HG02798 (cell line): ENCODE results near the gene RARA.

Experiments used
- ATAC-seq: cut with Tn5 transposase; IDR thresholded peaks from one replicate; pipeline ENCODE4 v1.9.1; 2021; ENCODE audit warnings: mild to moderate bottlenecking; ENCODE audit not compliant: unreplicated experiment, poor library complexity

RARA gene

GRCh38 chr17:40309031-40309948, at the start of gene RARA:
RARA (plus strand) TSS chr17:40309180; CDS start chr17:40331219, 22,039 bp downstream.
- no peak for ATAC-seq

DNA sequence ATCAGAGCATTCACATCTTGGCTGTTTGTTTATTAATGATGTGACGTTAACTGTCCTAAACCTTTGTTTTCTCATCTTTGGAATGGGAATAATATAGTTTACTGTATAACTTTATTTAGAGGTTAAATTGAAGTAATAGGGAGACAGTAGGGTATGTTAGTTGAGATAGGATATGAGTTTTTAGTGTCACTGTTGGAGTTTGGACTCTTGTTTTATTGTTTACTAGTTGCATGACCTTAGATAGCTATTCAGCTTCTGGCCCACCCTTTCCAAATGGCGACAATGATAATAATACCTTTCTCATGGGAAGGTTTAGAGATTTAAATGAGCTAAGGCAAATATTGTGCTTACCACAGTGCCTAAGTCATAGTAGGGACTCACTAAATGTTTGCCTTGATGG, 49.5 kb upstream of the RARA start:
- ATAC-seq, result no peak

- no peak for ATAC-seq
These were observed 48.5 kb upstream of the RARA start for GRCh38 chr17:40260528-40260927.

DNA sequence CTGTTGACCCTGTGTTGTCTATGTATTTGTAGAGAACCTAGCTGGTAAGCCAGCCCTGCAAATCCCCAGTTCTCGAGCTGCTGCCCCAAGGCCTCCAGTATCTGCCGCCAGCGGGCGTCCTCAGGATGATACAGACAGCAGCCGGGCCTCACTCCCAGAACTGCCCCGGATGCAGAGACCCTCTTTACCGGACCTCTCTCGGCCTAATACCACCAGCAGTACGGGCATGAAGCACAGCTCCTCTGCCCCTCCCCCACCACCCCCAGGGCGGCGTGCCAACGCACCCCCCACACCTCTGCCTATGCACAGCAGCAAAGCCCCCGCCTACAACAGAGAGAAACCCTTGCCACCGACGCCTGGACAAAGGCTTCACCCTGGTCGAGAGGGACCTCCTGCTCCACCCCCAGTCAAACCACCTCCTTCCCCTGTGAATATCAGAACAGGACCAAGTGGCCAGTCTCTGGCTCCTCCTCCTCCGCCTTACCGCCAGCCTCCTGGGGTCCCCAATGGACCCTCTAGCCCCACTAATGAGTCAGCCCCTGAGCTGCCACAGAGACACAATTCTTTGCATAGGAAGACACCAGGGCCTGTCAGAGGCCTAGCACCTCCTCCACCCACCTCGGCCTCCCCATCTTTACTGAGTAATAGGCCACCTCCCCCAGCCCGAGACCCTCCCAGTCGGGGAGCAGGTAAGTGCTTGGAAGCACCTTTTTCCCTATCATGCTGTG, 44.4 kb upstream of the RARA start:
- ATAC-seq, result no peak

- no peak for ATAC-seq
These were observed 43.6 kb upstream of the RARA start for GRCh38 chr17:40265337-40265736.

DNA sequence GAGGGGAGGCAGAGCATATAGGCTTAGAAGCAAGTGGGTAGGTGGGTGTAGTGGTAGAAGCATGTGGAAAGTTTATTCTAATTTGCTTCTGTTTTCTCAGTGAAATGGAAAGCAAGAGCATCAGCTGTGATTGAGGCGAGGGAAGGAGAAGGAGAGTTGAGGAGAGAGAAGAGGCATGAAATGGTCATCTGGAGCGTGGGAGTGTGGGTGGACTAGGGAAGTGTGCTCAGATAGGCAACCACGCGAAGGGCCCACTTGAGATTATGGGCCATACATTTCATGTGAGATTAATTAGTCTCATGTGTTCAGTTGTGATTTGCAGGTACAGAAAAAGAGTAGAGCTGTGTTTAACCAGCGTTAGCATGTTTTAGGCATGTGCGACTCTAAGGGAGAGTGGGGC, 42.1 kb upstream of the RARA start:
- no peak for ATAC-seq

DNA sequence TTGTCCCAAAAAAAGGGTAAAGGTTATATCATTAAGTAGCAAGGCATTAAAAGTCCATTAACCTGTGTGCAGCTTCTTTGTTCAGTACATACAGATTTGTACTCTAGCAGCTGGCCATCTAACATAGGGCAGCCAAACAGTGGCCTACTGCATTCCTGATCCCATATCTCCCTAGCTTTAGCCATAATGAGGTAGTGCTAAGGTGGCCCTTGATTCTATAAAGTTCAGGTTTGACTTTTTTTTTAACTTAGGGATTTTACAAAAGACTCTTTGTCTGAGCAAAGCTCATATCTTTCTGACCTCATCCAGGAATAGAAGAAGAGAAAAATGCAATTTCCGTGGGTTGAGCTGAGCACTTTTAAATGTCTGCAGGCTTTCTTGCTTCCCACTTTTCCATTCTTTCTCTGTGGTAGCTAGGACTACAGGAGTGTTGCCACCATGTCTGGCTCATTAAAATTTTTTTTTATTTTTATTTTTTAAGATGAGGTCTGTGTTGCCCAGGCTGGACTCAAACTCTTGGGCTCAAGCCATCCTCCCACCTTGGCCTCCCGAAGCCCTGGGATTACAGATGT, 40.8 kb upstream of the RARA start:
- no peak for ATAC-seq

GRCh38 chr17:40278414-40278813, 30.6 kb upstream of the RARA start:
- ATAC-seq, result no peak

- ATAC-seq, result no peak
These were observed 29.6 kb upstream of the RARA start for GRCh38 chr17:40279402-40279801.

DNA sequence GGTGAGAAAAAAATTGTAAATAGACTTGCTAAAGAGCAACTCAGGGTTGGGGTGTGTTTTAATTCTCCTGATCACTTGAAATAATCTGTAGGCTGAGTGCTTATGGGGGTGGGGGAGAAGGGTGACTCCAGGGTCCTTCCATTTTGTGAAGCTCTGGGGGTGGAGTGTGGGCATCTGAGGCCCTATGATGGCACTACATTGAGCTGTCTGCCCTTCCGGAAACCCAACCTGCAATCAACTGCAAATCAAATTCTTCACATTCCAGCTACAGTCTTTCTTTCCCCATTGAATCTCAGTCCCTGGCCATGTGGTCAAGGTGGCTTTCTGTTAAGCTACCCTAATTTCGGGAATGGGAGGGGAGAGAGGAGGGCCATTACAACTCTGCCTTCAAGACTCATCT, 27.3 kb upstream of the RARA start:
- no peak for ATAC-seq

DNA sequence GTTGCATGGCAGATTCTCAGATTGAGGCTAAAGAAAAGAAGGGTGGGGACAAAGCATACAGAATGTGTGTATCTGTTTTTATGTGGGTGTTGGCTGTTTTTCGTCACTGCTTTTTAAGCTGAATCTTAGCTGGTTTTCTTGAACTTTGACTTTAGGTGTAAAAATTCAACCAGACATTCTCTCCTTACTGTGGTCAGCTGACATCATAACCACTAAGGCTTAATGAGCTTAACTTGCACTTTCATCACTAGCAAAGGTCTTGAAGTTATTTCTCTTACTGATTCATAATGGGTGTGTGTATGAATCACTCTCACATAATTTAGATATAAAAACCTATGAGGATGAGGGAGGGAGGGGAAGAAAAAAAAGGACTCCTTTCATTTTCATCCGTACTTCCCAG, 25.3 kb upstream of the RARA start:
- no peak for ATAC-seq

GRCh38 chr17:40284085-40284713, 24.8 kb upstream of the RARA start:
- ATAC-seq, result no peak

DNA sequence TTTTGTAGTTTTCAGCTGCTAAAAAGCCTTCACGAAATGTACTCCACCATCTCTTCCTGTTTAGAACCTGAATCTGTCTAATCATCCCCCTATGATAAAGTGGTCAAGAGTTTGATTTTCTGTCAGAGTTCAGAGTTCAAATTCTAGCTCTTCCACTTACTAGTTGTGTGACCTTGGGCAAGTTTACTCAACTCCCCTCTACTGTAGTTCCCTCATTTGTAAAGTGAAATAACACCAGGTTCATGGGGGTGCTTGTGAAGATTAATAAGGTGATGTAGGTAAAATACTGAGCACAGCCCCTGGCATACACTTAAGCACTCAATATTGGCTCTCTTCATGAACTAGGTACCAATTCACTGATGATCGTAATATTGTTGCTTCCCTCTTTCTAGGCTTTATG, 22.5 kb upstream of the RARA start:
- ATAC-seq, result no peak

DNA sequence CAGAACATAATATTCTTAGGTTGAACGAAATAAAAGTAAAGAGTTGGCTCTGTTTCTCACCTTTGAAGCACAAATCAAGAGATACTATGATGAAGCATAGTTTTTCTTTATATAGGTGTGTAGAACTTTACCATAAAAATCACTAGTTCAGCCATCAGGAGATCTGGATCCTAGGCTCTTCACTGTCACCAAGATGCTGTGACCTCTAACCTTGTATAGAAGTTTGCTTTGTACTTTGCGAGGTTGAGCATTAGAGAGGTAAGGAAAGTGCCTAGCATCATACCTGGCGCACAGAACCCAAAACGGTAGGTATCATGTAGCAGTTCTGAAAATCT, 21.9 kb upstream of the RARA start:
- ATAC-seq, result no peak

- peak; percentile 95 for ATAC-seq
These were observed 21.2 kb upstream of the RARA start, which contains the start of gene CDC6 for GRCh38 chr17:40287494-40288369. CDC6 (plus strand) TSS chr17:40287879; CDS start chr17:40289421, 1,542 bp downstream.

- no peak for ATAC-seq
These were observed 18.2 kb upstream of the RARA start for GRCh38 chr17:40290629-40291280.

- ATAC-seq, result no peak
These were observed 17.7 kb upstream of the RARA start for GRCh38 chr17:40291281-40291664.

DNA sequence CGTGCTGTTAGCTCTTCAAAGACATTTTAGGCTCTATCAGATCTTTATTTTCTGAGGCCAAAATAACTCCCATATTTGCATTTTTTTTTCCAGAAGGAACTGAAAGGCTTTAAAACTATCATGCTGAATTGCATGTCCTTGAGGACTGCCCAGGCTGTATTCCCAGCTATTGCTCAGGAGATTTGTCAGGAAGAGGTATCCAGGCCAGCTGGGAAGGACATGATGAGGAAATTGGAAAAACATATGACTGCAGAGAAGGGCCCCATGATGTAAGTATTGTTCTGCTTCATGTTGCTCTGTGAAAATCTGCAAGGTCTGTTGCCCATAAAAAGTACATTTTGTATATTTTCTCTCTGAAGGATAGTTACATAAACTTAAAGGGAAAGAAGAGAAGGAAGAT, 15.6 kb upstream of the RARA start:
- no peak for ATAC-seq
